Activated CD8-positive, alpha-beta T cell treated with anti-CD3 and anti-CD28 coated beads, Interleukin-2, amount 10 ng/mL, durations not matched to agents 7 days and 5 days (primary cell): ENCODE data around the gene MCCD1. TPM values are rescaled to one million over a fixed set of nuclear protein-coding genes. Genes with fewer than 3 reads are reported as not detected.

Experiments used
- total RNA-seq, 2 experiments: library from RNA; stranded (reverse); gene quantifications; one replicate each; pipeline ENCODE4 v1.2.3, GENCODE V29; 2021

Gene MCCD1
- total RNA-seq, 2 experiments from 2014 or later = not detected

Other genes with a start within 250 kb of the MCCD1 start
- gene HLA-B, start 171.8 kb upstream of the MCCD1 start, total RNA-seq = 1,000 to 10,000 TPM; 3,406 to 3,473 TPM
- 1 to 10 TPM; 8.7 to 9.0 TPM for gene MICA, start 125.4 kb upstream of the MCCD1 start, total RNA-seq
- 10 to 100 TPM; 49.0 TPM for gene MICB, start 30.8 kb upstream of the MCCD1 start, total RNA-seq
- 100 to 1,000 TPM; 477 to 488 TPM for gene DDX39B, start 13.0 kb downstream of the MCCD1 start, total RNA-seq
- gene ATP6V1G2, start 17.6 kb downstream of the MCCD1 start, total RNA-seq = 1 to 10 TPM; 2.5 TPM
- 10 to 100 TPM; 13.5 to 14.2 TPM for gene NFKBIL1, start 18.6 kb downstream of the MCCD1 start, total RNA-seq
- gene LTA, start 43.3 kb downstream of the MCCD1 start, total RNA-seq = 10 to 100 TPM; 19.4 to 24.6 TPM
- gene TNF, start 46.6 kb downstream of the MCCD1 start, total RNA-seq = 10 to 100 TPM; 53.4 to 55.0 TPM
- gene LTB, start 53.5 kb downstream of the MCCD1 start, total RNA-seq = 100 to 1,000 TPM; 613 to 618 TPM
- gene LST1, start 57.3 kb downstream of the MCCD1 start, total RNA-seq = 100 to 1,000 TPM; 125 to 139 TPM
- 100 to 1,000 TPM; 107 to 115 TPM for gene NCR3, start 64.0 kb downstream of the MCCD1 start, total RNA-seq
- gene AIF1, start 86.3 kb downstream of the MCCD1 start, total RNA-seq = 100 to 1,000 TPM; 177 TPM
- 100 to 1,000 TPM; 260 to 279 TPM for gene PRRC2A, start 91.8 kb downstream of the MCCD1 start, total RNA-seq
- gene BAG6, start 123.7 kb downstream of the MCCD1 start, total RNA-seq = 100 to 1,000 TPM; 259 to 267 TPM
- gene APOM, start 126.9 kb downstream of the MCCD1 start, total RNA-seq = 1 to 10 TPM; 3.2 to 5.1 TPM
- 10 to 100 TPM; 22.5 to 23.8 TPM for gene C6orf47, start 131.8 kb downstream of the MCCD1 start, total RNA-seq
- gene GPANK1, start 136.0 kb downstream of the MCCD1 start, total RNA-seq = 10 to 100 TPM; 29.0 to 34.7 TPM
- 100 to 1,000 TPM; 233 to 250 TPM for gene CSNK2B, start 137.1 kb downstream of the MCCD1 start, total RNA-seq
- gene LY6G5B, start 141.0 kb downstream of the MCCD1 start, total RNA-seq = 10 to 100 TPM; 22.6 to 23.2 TPM
- 1 to 10 TPM; 4.3 to 5.5 TPM for gene LY6G5C, start 152.1 kb downstream of the MCCD1 start, total RNA-seq
- gene ABHD16A, start 174.4 kb downstream of the MCCD1 start, total RNA-seq = 10 to 100 TPM; 52.1 to 55.4 TPM
- not detected for gene LY6G6F, start 177.9 kb downstream of the MCCD1 start, total RNA-seq
- gene LY6G6D, start 186.4 kb downstream of the MCCD1 start, total RNA-seq = not detected
- under 1 TPM in 1 of 2 experiments, not detected in 1; 0.26 TPM for gene LY6G6C, start 192.8 kb downstream of the MCCD1 start, total RNA-seq
- gene MPIG6B, start 194.4 kb downstream of the MCCD1 start, total RNA-seq = under 1 TPM; 0.71 to 0.91 TPM
- gene DDAH2, start 200.3 kb downstream of the MCCD1 start, total RNA-seq = 10 to 100 TPM; 31.9 to 33.7 TPM
- gene CLIC1, start 207.6 kb downstream of the MCCD1 start, total RNA-seq = 100 to 1,000 TPM; 617 to 651 TPM
- 10 to 100 TPM; 64.8 to 73.6 TPM for gene MSH5, start 211.0 kb downstream of the MCCD1 start, total RNA-seq
- 10 to 100 TPM; 14.3 to 15.4 TPM for gene SAPCD1, start 233.7 kb downstream of the MCCD1 start, total RNA-seq
- gene VWA7, start 248.4 kb downstream of the MCCD1 start, total RNA-seq = 1 to 10 TPM; 6.4 to 6.6 TPM